Measurements from ENCODE around the gene DYNC1H1. TPM values are rescaled to one million over a fixed set of nuclear protein-coding genes. Genes with fewer than 3 reads are reported as not detected.
A peak's percentile ranks its signal among the peaks of the same experiment; 100 is the strongest.

The DYNC1H1 gene
- total and polyA plus RNA-seq, 2 experiments from 2014 or later: 179 to 635 TPM

GRCh38 chr14:101968186-101968585 lies 3.8 kb downstream of the DYNC1H1 start:
- H3K9me2 ChIP-seq (ENCODE audit: insufficient read depth): no peaks in the 10 kb centered on the region
- no peaks in the 10 kb centered on the region for H3K36me3 ChIP-seq (ENCODE audit: insufficient read depth)
- ATAC-seq (no peak), DNase-seq (ENCODE audit: low spot score) (no peak)
- H3K4me1 Mint-ChIP-seq: peaks cover 20% of the 10 kb centered on the region
- H4K20me1 ChIP-seq (replicated peaks; ENCODE audit: insufficient read depth): peaks cover 26% of the 10 kb centered on the region
- H3K27me3 Mint-ChIP-seq (ENCODE audit: insufficient read depth, low read depth, poor library complexity): peaks cover 3% of the 10 kb centered on the region
- H3K27ac Mint-ChIP-seq: peak overlapping the region; percentile 23; the same call in 1 of the 2 replicates
- H3K4me3 ChIP-seq: no peak overlapping the region
- no peaks in the 10 kb centered on the region for H3K9me3 Mint-ChIP-seq
- H3K36me3 Mint-ChIP-seq (ENCODE audit: low read depth): peaks cover 14% of the 10 kb centered on the region
- TF ChIP-seq NANOG (IDR thresholded peaks at IDR 0.05; ENCODE audit: borderline replicate concordance) (no peak), EZH2phosphoT487 (IDR thresholded peaks at IDR 0.05; ENCODE audit: unreplicated experiment) (no peak), CREB1 (CRISPR knock-in tag; IDR thresholded peaks at IDR 0.05; ENCODE audit: low read depth) (no peak), ETS1 (IDR thresholded peaks at IDR 0.05) (no peak), POLR2AphosphoS5 (IDR thresholded peaks at IDR 0.05; ENCODE audit: low read depth) (no peak), ZNF114 (CRISPR knock-in tag; IDR thresholded peaks at IDR 0.05) (no peak), EZH2 (IDR thresholded peaks at IDR 0.05; ENCODE audit: low read depth, unreplicated experiment) (no peak), ZNF331 (CRISPR knock-in tag; IDR thresholded peaks at IDR 0.05; ENCODE audit: low read depth) (no peak), ZNF462 (CRISPR knock-in tag; IDR thresholded peaks at IDR 0.05) (no peak), STAT1 (IDR thresholded peaks at IDR 0.05; ENCODE audit: unreplicated experiment) (no peak), REST (IDR thresholded peaks at IDR 0.05; ENCODE audit: unreplicated experiment) (no peak), CTCF (conservative IDR thresholded peaks at IDR 0.05; ENCODE audit: low read depth in 2 of 2) (no peak)
- H3K27me3 ChIP-seq (ENCODE audit: insufficient read depth): 0 out of 2 replicates have a peak, but pooled peaks cover 5% of the 10 kb centered on the region
- no peaks in the 10 kb centered on the region for H3F3A ChIP-seq (replicated peaks; ENCODE audit: low read depth)
- H3K79me2 ChIP-seq (replicated peaks; ENCODE audit: insufficient read depth): peaks cover 82% of the 10 kb centered on the region
- no peak overlapping the region for H2AFZ ChIP-seq
- H3K27ac ChIP-seq (ENCODE audit: low read depth): 0 out of 2 replicates have a peak overlapping the region, but pooled peaks have one; percentile 36
- H3K4me1 ChIP-seq (ENCODE audit: insufficient read depth): peaks cover 12% of the 10 kb centered on the region
- H3K4me3 Mint-ChIP-seq: no peak overlapping the region
- no peak overlapping the region for H3K4me2 ChIP-seq
